ENCODE measurements around the gene SH2D5. TPM values are rescaled to one million over a fixed set of nuclear protein-coding genes. Genes with fewer than 3 reads are reported as not detected.
A peak's percentile ranks its signal among the peaks of the same experiment; 100 is the strongest.
"Not testable (repeated sequence)": the region's sequence is repeated elsewhere in the genome, so short reads cannot be mapped to it uniquely, and the experiment has no call there.

Gene SH2D5
- total RNA-seq, 1 donor from 2014 or later, result 1.5 TPM

GRCh38 chr1:20728371-20729154 lies 3.9 kb downstream of the SH2D5 start:
- DNase-seq (ENCODE audit: low read depth), result no peak

GRCh38 chr1:20727746-20728316 lies 4.7 kb downstream of the SH2D5 start:
- no peak for DNase-seq (ENCODE audit: low read depth)

- DNase-seq (ENCODE audit: low read depth), result no peak
These were observed 5.4 kb downstream of the SH2D5 start for GRCh38 chr1:20726932-20727745.

- DNase-seq (ENCODE audit: low read depth), result no peak
These were observed 6.2 kb downstream of the SH2D5 start for GRCh38 chr1:20726118-20726911.

GRCh38 chr1:20725189-20726117 lies 7.0 kb downstream of the SH2D5 start:
- DNase-seq (ENCODE audit: low read depth), result peak; percentile 14

- no peak for DNase-seq (ENCODE audit: low read depth)
These were observed 7.9 kb downstream of the SH2D5 start for GRCh38 chr1:20724364-20725188.

- DNase-seq (ENCODE audit: low read depth), result no peak
These were observed 8.8 kb downstream of the SH2D5 start for GRCh38 chr1:20723537-20724363.

- no peak for DNase-seq (ENCODE audit: low read depth)
These were observed 9.4 kb downstream of the SH2D5 start for GRCh38 chr1:20723159-20723536.

- no peak for DNase-seq (ENCODE audit: low read depth)
These were observed 11.1 kb downstream of the SH2D5 start for GRCh38 chr1:20721117-20722061.

GRCh38 chr1:20720631-20721091 lies 11.8 kb downstream of the SH2D5 start:
- DNase-seq (ENCODE audit: low read depth), result no peak

GRCh38 chr1:20719871-20720620 lies 12.5 kb downstream of the SH2D5 start:
- DNase-seq (ENCODE audit: low read depth), result no peak

GRCh38 chr1:20719261-20719660 lies 13.2 kb downstream of the SH2D5 start:
- DNase-seq (ENCODE audit: low read depth), result no peak

GRCh38 chr1:20718343-20718882 lies 14.1 kb downstream of the SH2D5 start:
- DNase-seq (ENCODE audit: low read depth), result not testable (repeated sequence)

GRCh38 chr1:20717452-20718342 lies 14.8 kb downstream of the SH2D5 start, which contains the start of gene KIF17:
KIF17 (minus strand) TSS chr1:20718007; CDS start chr1:20717706, 301 bp downstream.
- DNase-seq (ENCODE audit: low read depth), result peak; percentile 53

- no peak for DNase-seq (ENCODE audit: low read depth)
These were observed 16.3 kb downstream of the SH2D5 start for GRCh38 chr1:20716232-20716631.
